ENCODE data around the gene AMD1.

AMD1 gene

GRCh38 chr6:110939429-110940200 is 65.0 kb downstream of the AMD1 start:
- DNase-seq (ENCODE audit: low read depth) = no peak

GRCh38 chr6:110944681-110945151 is 70.1 kb downstream of the AMD1 start:
- DNase-seq (ENCODE audit: low read depth) = no peak
